H1 (cell line): Measurements from ENCODE around the gene MAP7D1. TPM values are rescaled to one million over a fixed set of nuclear protein-coding genes. Genes with fewer than 3 reads are reported as not detected.

Experiments used
- E2F6 ChIP-seq: IDR thresholded peaks from 2 replicates; pipeline ENCODE4 v1.6.1; 2012; ENCODE audit warnings: inconsistent platforms
- HDAC6 ChIP-seq: IDR thresholded peaks from one replicate; pipeline ENCODE4 v1.7.1; 2012; ENCODE audit warnings: low read depth, mild to moderate bottlenecking, inconsistent platforms, low read length, moderate library complexity
- POU5F1 ChIP-seq: IDR thresholded peaks from 2 replicates; pipeline ENCODE4 v1.6.1; 2011; ENCODE audit warnings: low read depth, mild to moderate bottlenecking, low read length, moderate library complexity
- RBBP5 ChIP-seq: IDR thresholded peaks from 2 replicates; pipeline ENCODE4 v1.7.1; 2012; ENCODE audit warnings: low read depth, mild to moderate bottlenecking, inconsistent platforms, low read length, moderate library complexity, borderline replicate concordance
- SIX5 ChIP-seq: IDR thresholded peaks from 2 replicates; pipeline ENCODE4 v1.6.1; 2011; ENCODE audit warnings: mild to moderate bottlenecking, low read depth, low read length
- YY1 ChIP-seq: IDR thresholded peaks from 2 replicates; pipeline ENCODE4 v1.6.1; 2011; ENCODE audit warnings: low read depth, mild to moderate bottlenecking, low read length
- polyA plus RNA-seq, 7 experiments: library from polyadenylated mRNA; depleted of rRNA in 3 of 7; stranded (reverse) in 5 of 7; unstranded in 2 of 7; fragments of >200 nt in 5 of 7; fragments of 200-250 nt in 2 of 7; gene quantifications; 1 replicate in 5 of 7; 2 replicates in 1 of 7; 4 replicates in 1 of 7; pipeline versions ENCODE4 v1.2.1 to v1.2.3, GENCODE V29; 2011 to 2013; ENCODE audit warnings: missing spikeins in 2 of 7, mixed read lengths in 2 of 7
- total RNA-seq: library from RNA; stranded (reverse); fragmentation: NEBNext Ultra II Directional; extraction: Animal tissue kit (Norgen Biotek cat#: 25700); gene quantifications from 2 replicates; pipeline ENCODE4 v1.2.1, GENCODE V29; 2021

Gene MAP7D1
- total and polyA plus RNA-seq, 2 of the 8 experiments (the other 6 are each of a cell fraction or from before 2014, with no cell fraction given): 18.2 to 52.4 TPM

GRCh38 chr1:36203554-36204346, 47.8 kb downstream of the MAP7D1 start (continued):
- no peak for TF ChIP-seq YY1
- no peak for TF ChIP-seq E2F6
- no peak for TF ChIP-seq POU5F1
- no peak for TF ChIP-seq RBBP5
- TF ChIP-seq HDAC6: no peak
- TF ChIP-seq SIX5: no peak
